Heart right ventricle (tissue), 16 donors: ENCODE results near the gene RBMY1B. TPM values are rescaled to one million over a fixed set of nuclear protein-coding genes. Genes with fewer than 3 reads are reported as not detected.
A peak's percentile ranks its signal among the peaks of the same experiment; 100 is the strongest.
"Not testable (repeated sequence)": the region's sequence is repeated elsewhere in the genome, so short reads cannot be mapped to it uniquely, and the experiment has no call there.

Source experiments
- ATAC-seq, 8 donors: fragments of 200-7000 bp; cut with Tn5 transposase; one replicate each; pipeline ENCODE4 v1.9.1; 2020; ENCODE audit warnings: mild to moderate bottlenecking in 8 of 8, moderate library complexity in 8 of 8, moderate number of reproducible peaks in 1 of 8
- DNase-seq, 2 donors: peaks; one replicate each; pipeline ENCODE4 v3.0.0-alpha.2; 2020
- H3K27ac ChIP-seq, 10 donors: fragments of 200-600 bp; sonication (generic) in 2 of 10; one replicate each; pipeline versions ENCODE4 v1.5.0 to v1.8.0; 2020 to 2022; ENCODE audit warnings: mild to moderate bottlenecking in 3 of 10
- H3K27me3 ChIP-seq, 7 donors: fragments of 200-600 bp; one replicate each; pipeline ENCODE4 v1.8.0; 2021 to 2022; ENCODE audit warnings: mild to moderate bottlenecking in 2 of 7
- H3K36me3 ChIP-seq, 9 donors: fragments of 200-600 bp; sonication (generic) in 1 of 9; one replicate each; pipeline versions ENCODE4 v1.5.0 to v1.8.0; 2020 to 2022; ENCODE audit warnings: mild to moderate bottlenecking in 2 of 9
- H3K4me1 ChIP-seq, 9 donors: fragments of 200-600 bp; sonication (generic) in 1 of 9; one replicate each; pipeline versions ENCODE4 v1.5.0 to v1.8.0; 2020 to 2022; ENCODE audit warnings: mild to moderate bottlenecking in 4 of 9
- H3K4me3 ChIP-seq, 10 donors: fragments of 200-600 bp; sonication (generic) in 2 of 10; one replicate each; pipeline versions ENCODE4 v1.5.0 to v1.8.0; 2020 to 2022; ENCODE audit warnings: mild to moderate bottlenecking in 7 of 10, moderate library complexity in 2 of 10
- H3K9me3 ChIP-seq, 11 donors: fragments of 200-600 bp in 10 of 11; sonication (generic) in 2 of 11; one replicate each; pipeline versions ENCODE4 v1.5.0 to v1.8.0; 2013 to 2022; ENCODE audit warnings: mild to moderate bottlenecking in 2 of 11, control low read depth in 1 of 11, moderate library complexity in 1 of 11
- CTCF ChIP-seq, 9 donors: fragments of 200-600 bp; sonication (generic) in 2 of 9; IDR thresholded peaks; one replicate each; pipeline versions ENCODE4 v1.5.0 to v1.8.0; 2021 to 2022; ENCODE audit warnings: antibody characterized with exemption in 9 of 9, mild to moderate bottlenecking in 5 of 9, moderate library complexity in 1 of 9
- WGBS, 2 donors: extraction: QIAGEN DNeasy Blood & Tissue Kit; methylation state at CpG; one replicate each; pipeline ENCODE4 v1.1.7; 2013; ENCODE audit warnings: inconsistent platforms in 1 of 2; 5-methylcytosine and 5-hydroxymethylcytosine counted together
- intact Hi-C, 10 donors: fragments of 100-400 bp; cut with DNase I; formaldehyde crosslinking; loops; one replicate each; pipeline versions ENCODE4 v1.11.1 to v1.14.2; 2022
- long read RNA-seq, 3 donors: library from polyadenylated mRNA; unstranded; transcript quantifications; one replicate each; pipeline ENCODE4 v2.0.0, GENCODE V29; 2020 to 2021
- polyA plus RNA-seq, 2 donors: library from polyadenylated mRNA; stranded (reverse); fragments of 200-250 nt; gene quantifications; one replicate each; pipeline ENCODE4 v1.2.3, GENCODE V29; 2013
- total RNA-seq, 10 donors: library from RNA; stranded (reverse); fragmentation: NEBNext Ultra II Directional in 3 of 10; extraction: Animal tissue kit (Norgen Biotek cat#: 25700) in 3 of 10; gene quantifications; one replicate each; pipeline versions ENCODE4 v1.2.1 to v1.2.4, GENCODE V29; 2021 to 2023
- donor health status: Arrhythmogenic right ventricular cardiomyopathy.
- donor health status: ischemic (EF 13 %, LVEDD 7.1; RV severe dilation, severe dysfunction).
- donor health status: healthy with polysubstance abuse.
- donor health status: DM: no; HTN: yes; CAD: no.
- donor health status: DM: no; HTN: no; CAD: no.
- donor health status: ischemic (EF 25% LVEDD 6.9; RV normal size, moderate dysfunction).
- donor health status: ischemic (EF 25% LVEDD 5.7; RV mildly dilated, moderate dysfunction).
- donor health status: healthy.
- donor health status: DM: yes; HTN: yes; CAD: no.
- donor health status: Ischemic cardiomyopathy.
- donor health status: ischemic (EF 35%, LVEDD 5.7; RV mildly dilated, moderate dysfunction).
- donor health status: nonischemic (EF 11% LVEDD 7.7; RV severe dilation, severe dysfunction).
- donor health status: DM: yes; HTN: yes; CAD: no.
- donor health status: PGD.
- donor health status: ischemic (EF 29% LVEDD 5.4; RV normal size, mild dysfunction).
- donor health status: nonischemic (EF 23%, LVEDD 6.1; RV moderate dilation, normal function).

Gene RBMY1B
- total RNA-seq (not detected), polyA plus RNA-seq (not detected)
- long read RNA-seq, donor 1, result 0 reads
- long read RNA-seq, donor 2, result 0 reads
- long read RNA-seq, donor 3, result 0 reads

- DNase-seq, H3K27ac ChIP-seq, H3K4me1 ChIP-seq, H3K9me3 ChIP-seq, intact Hi-C loops, H3K36me3 ChIP-seq, H3K27me3 ChIP-seq, H3K4me3 ChIP-seq, ATAC-seq: not testable (repeated sequence)
- no CpG with 5 or more reads among the region's 28 CpGs for WGBS, 2 donors
These were observed at the start of gene RBMY1B for GRCh38 chrY:21511038-21511437. RBMY1B (plus strand) TSS chrY:21511338; CDS start chrY:21513351, 2,013 bp downstream.

- H3K36me3 ChIP-seq, H3K27me3 ChIP-seq, intact Hi-C loops, DNase-seq, H3K27ac ChIP-seq, ATAC-seq, H3K4me1 ChIP-seq, H3K9me3 ChIP-seq, H3K4me3 ChIP-seq: not testable (repeated sequence)
- WGBS, 2 donors, result 91 to 96% methylated on average over 1 of the region's 1 CpG
These were observed 48.2 kb upstream of the RBMY1B start for GRCh38 chrY:21462915-21463314.

- Histone ChIP-seq H3K4me3 (no peak overlapping the region), H3K27ac (peak overlapping the region in 1 of 10 donors; percentile 4), H3K9me3 (no peaks in the 10 kb centered on the region), H3K36me3 (no peaks in the 10 kb centered on the region), H3K4me1 (no peaks in the 10 kb centered on the region), H3K27me3 (no peaks in the 10 kb centered on the region)
- intact Hi-C loops, result no loop called here
- DNase-seq, result no peak
- ATAC-seq, result no peak
- 30 to 31% methylated on average over 1 of the region's 1 CpG for WGBS, 2 donors
- TF ChIP-seq CTCF (IDR thresholded peaks at IDR 0.05), result no peak
These were observed 28.2 kb upstream of the RBMY1B start for GRCh38 chrY:21482967-21483366.

- intact Hi-C loops, H3K4me3 ChIP-seq, H3K4me1 ChIP-seq, H3K27me3 ChIP-seq, ATAC-seq, H3K27ac ChIP-seq, H3K9me3 ChIP-seq, H3K36me3 ChIP-seq, DNase-seq: not testable (repeated sequence)
- no CpG with 5 or more reads among the region's 28 CpGs for WGBS, 2 donors
These were observed 23.4 kb downstream of the RBMY1B start, which contains the start of gene RBMY1A1 for GRCh38 chrY:21534579-21534978. RBMY1A1 (plus strand) TSS chrY:21534879; CDS start chrY:21536892, 2,013 bp downstream.

- H3K4me1 ChIP-seq, DNase-seq, H3K27me3 ChIP-seq, H3K36me3 ChIP-seq, H3K27ac ChIP-seq, ATAC-seq, intact Hi-C loops, H3K9me3 ChIP-seq, H3K4me3 ChIP-seq: not testable (repeated sequence)
- whole genome bisulfite sequencing, 2 donors, result no CpG with 5 or more reads among the region's 5 CpGs
These were observed 48.3 kb downstream of the RBMY1B start for GRCh38 chrY:21559316-21559984.

Other genes starting within 250 kb of the RBMY1B start
- not detected for gene RBMY1A1, start 23.5 kb downstream of the RBMY1B start, total RNA-seq
- gene RBMY1A1, start 23.5 kb downstream of the RBMY1B start, polyA plus RNA-seq, result not detected